ENCODE measurements around the gene PRR12. TPM values are rescaled to one million over a fixed set of nuclear protein-coding genes. Genes with fewer than 3 reads are reported as not detected.

Gene PRR12
- total RNA-seq, 1 donor = 2.2 TPM

DNA sequence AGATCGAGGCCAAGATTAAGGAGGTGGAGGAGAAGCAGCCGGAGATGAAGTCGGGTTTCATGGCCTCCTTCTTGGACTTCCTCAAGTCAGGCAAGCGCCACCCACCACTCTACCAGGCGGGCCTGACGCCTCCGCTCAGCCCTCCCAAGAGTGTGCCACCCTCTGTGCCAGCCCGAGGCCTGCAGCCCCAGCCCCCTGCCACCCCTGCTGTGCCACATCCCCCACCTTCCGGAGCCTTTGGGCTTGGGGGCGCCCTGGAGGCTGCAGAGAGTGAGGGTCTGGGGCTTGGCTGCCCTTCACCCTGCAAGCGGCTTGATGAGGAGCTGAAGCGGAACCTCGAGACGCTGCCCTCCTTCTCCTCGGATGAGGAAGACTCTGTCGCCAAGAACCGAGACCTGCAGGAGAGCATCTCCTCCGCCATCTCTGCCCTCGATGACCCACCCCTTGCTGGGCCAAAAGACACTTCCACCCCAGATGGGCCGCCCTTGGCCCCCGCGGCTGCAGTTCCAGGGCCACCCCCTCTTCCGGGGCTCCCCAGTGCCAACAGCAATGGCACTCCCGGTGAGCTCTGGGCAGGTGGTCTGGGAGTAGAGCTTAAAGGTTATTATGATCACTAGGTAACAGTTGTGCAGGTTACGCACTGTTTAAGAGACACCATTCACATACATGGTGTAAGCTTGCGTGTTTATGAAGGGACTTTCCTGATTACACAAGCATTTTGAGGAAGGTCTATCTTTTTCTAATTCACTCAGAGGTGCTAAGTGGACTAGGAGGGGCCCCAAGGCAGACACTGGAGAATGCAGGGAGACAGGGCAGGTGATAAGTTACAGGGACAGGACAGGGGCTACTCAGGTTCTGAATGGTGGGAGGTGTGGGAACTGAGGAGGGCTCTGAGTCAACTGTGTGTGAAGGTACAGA is 8.7 kb downstream of the PRR12 start:
- TF ChIP-seq CTCF (IDR thresholded peaks at IDR 0.05; ENCODE audit: extremely low read depth, low read depth, low read length) = no peak
- peaks cover 11% of the 10 kb centered on the region for H4K20me1 ChIP-seq (ENCODE audit: insufficient read depth, low read length)
- no peaks in the 10 kb centered on the region for H3K4me1 ChIP-seq (ENCODE audit: insufficient read depth, low read length)
- H2AFZ ChIP-seq (ENCODE audit: low read length) = no peak overlapping the region
- H3K36me3 ChIP-seq (ENCODE audit: insufficient read depth, low read length) = peaks cover 56% of the 10 kb centered on the region
- peak; percentile 85 for DNase-seq (ENCODE audit: insufficient read length, low spot score, missing footprints)
- no peak overlapping the region for H3K4me2 ChIP-seq (ENCODE audit: insufficient read depth, low read length)
- H3K4me3 ChIP-seq (ENCODE audit: insufficient read depth, low read length) = no peak overlapping the region
- peaks cover 69% of the 10 kb centered on the region for H3K79me2 ChIP-seq (ENCODE audit: insufficient read depth, low read length)
- H3K9me3 ChIP-seq (ENCODE audit: low read depth, low read length) = no peaks in the 10 kb centered on the region
- H3K27me3 ChIP-seq (ENCODE audit: insufficient read depth, low read length) = no peaks in the 10 kb centered on the region
- no peak overlapping the region for H3K27ac ChIP-seq (ENCODE audit: low read depth, low read length)

GRCh38 chr19:49601482-49602038 is 10.6 kb downstream of the PRR12 start:
- Histone ChIP-seq H3K27ac (ENCODE audit: low read depth, low read length) (no peak overlapping the region), H3K9me3 (ENCODE audit: low read depth, low read length) (no peaks in the 10 kb centered on the region), H4K20me1 (ENCODE audit: insufficient read depth, low read length) (peaks cover 22% of the 10 kb centered on the region), H3K79me2 (ENCODE audit: insufficient read depth, low read length) (peaks cover 82% of the 10 kb centered on the region), H3K4me3 (ENCODE audit: insufficient read depth, low read length) (no peak overlapping the region), H3K36me3 (ENCODE audit: insufficient read depth, low read length) (peaks cover 57% of the 10 kb centered on the region), H3K4me2 (ENCODE audit: insufficient read depth, low read length) (no peak overlapping the region), H3K4me1 (ENCODE audit: insufficient read depth, low read length) (no peaks in the 10 kb centered on the region), H3K27me3 (ENCODE audit: insufficient read depth, low read length) (no peaks in the 10 kb centered on the region), H2AFZ (ENCODE audit: low read length) (no peak overlapping the region)
- TF ChIP-seq CTCF (IDR thresholded peaks at IDR 0.05; ENCODE audit: extremely low read depth, low read depth, low read length) = no peak
- peak; percentile 58 for DNase-seq (ENCODE audit: insufficient read length, low spot score, missing footprints)

DNA sequence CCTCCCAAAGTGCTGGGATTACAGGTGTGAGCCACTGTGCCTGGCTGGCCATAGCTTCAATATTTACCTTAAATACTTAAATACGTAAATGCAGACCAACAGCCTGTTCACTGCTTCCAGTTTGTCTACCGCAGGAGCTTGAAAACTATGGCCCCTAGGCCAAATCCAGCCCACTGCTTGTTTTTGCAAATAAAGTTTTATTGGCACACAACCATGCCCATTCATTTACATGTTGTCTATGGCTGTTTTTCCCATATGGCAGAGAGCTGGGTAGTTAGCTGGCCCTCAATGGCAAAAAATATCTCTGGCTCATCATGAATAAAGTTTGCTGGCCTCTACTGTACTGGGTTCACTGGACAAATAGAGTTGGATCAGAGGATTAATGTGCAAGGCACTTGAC is 11.8 kb downstream of the PRR12 start:
- no peak for TF ChIP-seq CTCF (IDR thresholded peaks at IDR 0.05; ENCODE audit: extremely low read depth, low read depth, low read length)
- no peak overlapping the region for H2AFZ ChIP-seq (ENCODE audit: low read length)
- DNase-seq (ENCODE audit: insufficient read length, low spot score, missing footprints) = no peak
- H4K20me1 ChIP-seq (ENCODE audit: insufficient read depth, low read length) = peaks cover 22% of the 10 kb centered on the region
- H3K27me3 ChIP-seq (ENCODE audit: insufficient read depth, low read length) = no peaks in the 10 kb centered on the region
- H3K4me1 ChIP-seq (ENCODE audit: insufficient read depth, low read length) = no peaks in the 10 kb centered on the region
- peaks cover 83% of the 10 kb centered on the region for H3K79me2 ChIP-seq (ENCODE audit: insufficient read depth, low read length)
- no peaks in the 10 kb centered on the region for H3K9me3 ChIP-seq (ENCODE audit: low read depth, low read length)
- no peak overlapping the region for H3K4me2 ChIP-seq (ENCODE audit: insufficient read depth, low read length)
- H3K4me3 ChIP-seq (ENCODE audit: insufficient read depth, low read length) = no peak overlapping the region
- no peak overlapping the region for H3K27ac ChIP-seq (ENCODE audit: low read depth, low read length)
- H3K36me3 ChIP-seq (ENCODE audit: insufficient read depth, low read length) = peaks cover 62% of the 10 kb centered on the region

- no peak for TF ChIP-seq CTCF (IDR thresholded peaks at IDR 0.05; ENCODE audit: extremely low read depth, low read depth, low read length)
- Histone ChIP-seq H3K4me2 (ENCODE audit: insufficient read depth, low read length) (no peak overlapping the region), H3K4me1 (ENCODE audit: insufficient read depth, low read length) (no peaks in the 10 kb centered on the region), H3K79me2 (ENCODE audit: insufficient read depth, low read length) (peaks cover 80% of the 10 kb centered on the region), H2AFZ (ENCODE audit: low read length) (no peak overlapping the region), H4K20me1 (ENCODE audit: insufficient read depth, low read length) (peaks cover 26% of the 10 kb centered on the region), H3K27me3 (ENCODE audit: insufficient read depth, low read length) (no peaks in the 10 kb centered on the region), H3K36me3 (ENCODE audit: insufficient read depth, low read length) (peaks cover 50% of the 10 kb centered on the region), H3K9me3 (ENCODE audit: low read depth, low read length) (no peaks in the 10 kb centered on the region), H3K27ac (ENCODE audit: low read depth, low read length) (no peak overlapping the region), H3K4me3 (ENCODE audit: insufficient read depth, low read length) (no peak overlapping the region)
- DNase-seq (ENCODE audit: insufficient read length, low spot score, missing footprints) = peak; percentile 32
These were observed 14.6 kb downstream of the PRR12 start for GRCh38 chr19:49605605-49606004.

Measured in osteoblast (primary cell).